ENCODE measurements around the gene NTM.
"Not testable (repeated sequence)": the region's sequence is repeated elsewhere in the genome, so short reads cannot be mapped to it uniquely, and the experiment has no call there.

NTM gene

DNA sequence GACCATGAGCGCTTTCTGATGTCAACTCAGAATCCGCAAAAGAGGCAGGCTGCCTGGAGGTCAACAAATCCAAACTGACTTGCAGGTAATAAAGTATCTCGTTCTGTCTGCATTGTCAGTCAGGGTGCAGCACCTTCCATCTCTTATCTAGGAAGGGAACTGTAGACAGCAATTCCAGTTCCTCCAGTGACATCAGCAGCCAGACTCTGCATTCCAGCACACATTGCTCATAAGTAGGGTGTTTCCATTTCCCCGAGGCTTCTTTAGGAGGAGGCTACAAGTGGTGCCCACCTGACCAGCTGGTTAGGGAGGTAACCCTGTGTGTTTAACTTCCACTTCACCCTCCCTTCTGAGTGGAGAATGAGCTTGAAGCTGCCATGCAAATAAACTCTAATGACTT is 53.3 kb downstream of the NTM start:
- no peak overlapping the region for H3K27ac ChIP-seq
- H3K79me2 ChIP-seq = no peaks in the 10 kb centered on the region
- no peak overlapping the region for H3K9ac ChIP-seq
- H3K27me3 ChIP-seq (ENCODE audit: control insufficient read depth, insufficient read depth, low read length) = no peaks in the 10 kb centered on the region
- H3K36me3 ChIP-seq (ENCODE audit: control insufficient read depth, insufficient read depth, low read length) = no peaks in the 10 kb centered on the region
- no peak overlapping the region for H3K4me3 ChIP-seq (ENCODE audit: low read depth, low read length)
- no peaks in the 10 kb centered on the region for H3K4me1 ChIP-seq
- H3K4me2 ChIP-seq (ENCODE audit: low read length) = no peak overlapping the region
- no peaks in the 10 kb centered on the region for H3K9me3 ChIP-seq (ENCODE audit: control insufficient read depth, low read length)
- TF ChIP-seq, protein P1, sequence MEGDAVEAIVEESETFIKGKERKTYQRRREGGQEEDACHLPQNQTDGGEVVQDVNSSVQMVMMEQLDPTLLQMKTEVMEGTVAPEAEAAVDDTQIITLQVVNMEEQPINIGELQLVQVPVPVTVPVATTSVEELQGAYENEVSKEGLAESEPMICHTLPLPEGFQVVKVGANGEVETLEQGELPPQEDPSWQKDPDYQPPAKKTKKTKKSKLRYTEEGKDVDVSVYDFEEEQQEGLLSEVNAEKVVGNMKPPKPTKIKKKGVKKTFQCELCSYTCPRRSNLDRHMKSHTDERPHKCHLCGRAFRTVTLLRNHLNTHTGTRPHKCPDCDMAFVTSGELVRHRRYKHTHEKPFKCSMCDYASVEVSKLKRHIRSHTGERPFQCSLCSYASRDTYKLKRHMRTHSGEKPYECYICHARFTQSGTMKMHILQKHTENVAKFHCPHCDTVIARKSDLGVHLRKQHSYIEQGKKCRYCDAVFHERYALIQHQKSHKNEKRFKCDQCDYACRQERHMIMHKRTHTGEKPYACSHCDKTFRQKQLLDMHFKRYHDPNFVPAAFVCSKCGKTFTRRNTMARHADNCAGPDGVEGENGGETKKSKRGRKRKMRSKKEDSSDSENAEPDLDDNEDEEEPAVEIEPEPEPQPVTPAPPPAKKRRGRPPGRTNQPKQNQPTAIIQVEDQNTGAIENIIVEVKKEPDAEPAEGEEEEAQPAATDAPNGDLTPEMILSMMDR (IDR thresholded peaks at IDR 0.05) = no peak
- H2AFZ ChIP-seq = no peak overlapping the region

- H3K36me3 ChIP-seq (ENCODE audit: control insufficient read depth, insufficient read depth, low read length); H2AFZ ChIP-seq: not testable (repeated sequence)
Measured at GRCh38 chr11:131424257-131424876, 54.0 kb downstream of the NTM start.

GRCh38 chr11:131425285-131425684 is 54.9 kb downstream of the NTM start:
- no peaks in the 10 kb centered on the region for H3K9me3 ChIP-seq (ENCODE audit: control insufficient read depth, low read length)
- no peak overlapping the region for H3K9ac ChIP-seq
- H3K4me2 ChIP-seq (ENCODE audit: low read length) = no peak overlapping the region
- H3K79me2 ChIP-seq = no peaks in the 10 kb centered on the region
- no peak overlapping the region for H2AFZ ChIP-seq
- H3K27me3 ChIP-seq (ENCODE audit: control insufficient read depth, insufficient read depth, low read length) = no peaks in the 10 kb centered on the region
- no peaks in the 10 kb centered on the region for H3K36me3 ChIP-seq (ENCODE audit: control insufficient read depth, insufficient read depth, low read length)
- H3K4me3 ChIP-seq (ENCODE audit: low read depth, low read length) = no peak overlapping the region
- no peak overlapping the region for H3K27ac ChIP-seq
- TF ChIP-seq, protein P1 (IDR thresholded peaks at IDR 0.05) = no peak
- H3K4me1 ChIP-seq = no peaks in the 10 kb centered on the region

More at GRCh38 chr11:131424257-131424876, 54.0 kb downstream of the NTM start:
- H3K4me1 ChIP-seq; H3K9me3 ChIP-seq (ENCODE audit: control insufficient read depth, low read length); H3K27me3 ChIP-seq (ENCODE audit: control insufficient read depth, insufficient read depth, low read length); H3K27ac ChIP-seq; H3K4me2 ChIP-seq (ENCODE audit: low read length); H3K4me3 ChIP-seq (ENCODE audit: low read depth, low read length); H3K79me2 ChIP-seq; H3K9ac ChIP-seq: not testable (repeated sequence)

DNA sequence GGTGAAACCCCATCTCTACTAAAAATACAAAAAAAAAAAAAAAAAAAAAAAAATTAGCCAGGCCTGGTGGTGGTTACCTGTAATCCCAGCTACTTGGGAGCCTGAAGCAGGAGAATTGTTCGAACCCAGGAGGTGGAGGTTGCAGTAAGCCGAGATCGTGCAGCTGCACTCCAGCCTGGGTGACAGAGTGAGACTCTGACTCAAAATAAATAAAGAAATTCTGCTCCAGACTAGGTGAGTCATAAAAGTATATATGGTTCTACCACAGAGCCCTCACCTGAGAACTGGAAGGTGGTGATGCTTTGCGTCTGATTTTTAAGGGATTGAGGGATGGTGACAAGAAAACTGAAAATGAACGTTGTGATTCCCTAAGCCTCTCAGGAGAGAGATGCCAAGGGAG is 58.4 kb downstream of the NTM start:
- Histone ChIP-seq H3K4me3 (ENCODE audit: low read depth, low read length) (no peak overlapping the region), H3K9ac (no peak overlapping the region), H3K4me1 (no peaks in the 10 kb centered on the region), H3K27ac (no peak overlapping the region), H3K4me2 (ENCODE audit: low read length) (no peak overlapping the region), H3K9me3 (ENCODE audit: control insufficient read depth, low read length) (no peaks in the 10 kb centered on the region), H2AFZ (no peak overlapping the region), H3K36me3 (ENCODE audit: control insufficient read depth, insufficient read depth, low read length) (no peaks in the 10 kb centered on the region), H3K27me3 (ENCODE audit: control insufficient read depth, insufficient read depth, low read length) (no peaks in the 10 kb centered on the region), H3K79me2 (no peaks in the 10 kb centered on the region)
- TF ChIP-seq, protein P1 (IDR thresholded peaks at IDR 0.05) = no peak

- Histone ChIP-seq H3K9me3 (ENCODE audit: control insufficient read depth, low read length) (no peaks in the 10 kb centered on the region), H3K4me2 (ENCODE audit: low read length) (no peak overlapping the region), H3K27ac (no peak overlapping the region), H3K79me2 (no peaks in the 10 kb centered on the region), H3K4me1 (no peaks in the 10 kb centered on the region), H3K27me3 (ENCODE audit: control insufficient read depth, insufficient read depth, low read length) (no peaks in the 10 kb centered on the region), H3K4me3 (ENCODE audit: low read depth, low read length) (no peak overlapping the region), H3K9ac (no peak overlapping the region), H3K36me3 (ENCODE audit: control insufficient read depth, insufficient read depth, low read length) (no peaks in the 10 kb centered on the region), H2AFZ (no peak overlapping the region)
- TF ChIP-seq, protein P1 (IDR thresholded peaks at IDR 0.05) = no peak
Measured at GRCh38 chr11:131430473-131431208, 60.2 kb downstream of the NTM start.

Measured in parathyroid adenoma (tissue), 2 donors.